Suprapubic skin (tissue), 4 donors: ENCODE measurements around the gene SEMA3D.

Experiments
- EP300 ChIP-seq: sonication (generic); formaldehyde crosslinking; IDR thresholded peaks from one replicate; pipeline ENCODE4 v1.6.1; 2017; ENCODE audit warnings: antibody characterized with exemption
- POLR2A ChIP-seq, 2 donors: fragments of 450-650 bp; IDR thresholded peaks; one replicate each; pipeline ENCODE4 v1.6.1; 2017; ENCODE audit warnings: antibody characterized with exemption in 2 of 2, mild to moderate bottlenecking in 2 of 2, moderate library complexity in 2 of 2
- POLR2AphosphoS5 ChIP-seq, 3 donors: sonication (generic); formaldehyde crosslinking; IDR thresholded peaks; one replicate each; pipeline ENCODE4 v1.6.1; 2017; ENCODE audit warnings: antibody characterized with exemption in 3 of 3
- TF ChIP-seq, protein P1 (sequence below), 2 donors: fragments of 200-600 bp in 1 of 2; fragments of 450-650 bp in 1 of 2; sonication (generic) in 1 of 2; IDR thresholded peaks; one replicate each; pipeline ENCODE4 v1.5.1; 2016 to 2019; ENCODE audit warnings: antibody characterized with exemption in 2 of 2, mild to moderate bottlenecking in 1 of 2, moderate library complexity in 1 of 2

DNA sequence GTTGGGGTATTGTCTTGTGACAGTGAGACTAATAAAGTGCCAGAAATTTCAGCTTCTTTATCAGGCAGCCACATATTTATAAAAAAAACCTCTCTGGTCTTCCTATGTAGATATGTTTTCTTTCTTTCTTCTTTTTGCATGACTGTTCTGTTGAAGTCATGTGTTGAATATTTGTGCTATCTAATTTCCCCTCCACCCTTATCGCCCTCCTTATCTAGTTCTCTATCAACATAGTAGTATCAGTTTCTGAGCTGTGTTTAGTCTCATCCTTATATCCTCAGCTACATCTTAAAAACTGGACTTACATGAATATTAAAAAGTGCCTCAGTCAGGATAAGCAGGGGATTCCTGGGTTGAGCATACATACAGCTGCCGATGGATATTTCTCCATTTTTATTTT is 53.9 kb downstream of the SEMA3D start:
- TF ChIP-seq EP300 (no peak), POLR2A (IDR thresholded peaks at IDR 0.05) (no peak), POLR2AphosphoS5 (IDR thresholded peaks at IDR 0.05) (no peak)
- TF ChIP-seq, protein P1, sequence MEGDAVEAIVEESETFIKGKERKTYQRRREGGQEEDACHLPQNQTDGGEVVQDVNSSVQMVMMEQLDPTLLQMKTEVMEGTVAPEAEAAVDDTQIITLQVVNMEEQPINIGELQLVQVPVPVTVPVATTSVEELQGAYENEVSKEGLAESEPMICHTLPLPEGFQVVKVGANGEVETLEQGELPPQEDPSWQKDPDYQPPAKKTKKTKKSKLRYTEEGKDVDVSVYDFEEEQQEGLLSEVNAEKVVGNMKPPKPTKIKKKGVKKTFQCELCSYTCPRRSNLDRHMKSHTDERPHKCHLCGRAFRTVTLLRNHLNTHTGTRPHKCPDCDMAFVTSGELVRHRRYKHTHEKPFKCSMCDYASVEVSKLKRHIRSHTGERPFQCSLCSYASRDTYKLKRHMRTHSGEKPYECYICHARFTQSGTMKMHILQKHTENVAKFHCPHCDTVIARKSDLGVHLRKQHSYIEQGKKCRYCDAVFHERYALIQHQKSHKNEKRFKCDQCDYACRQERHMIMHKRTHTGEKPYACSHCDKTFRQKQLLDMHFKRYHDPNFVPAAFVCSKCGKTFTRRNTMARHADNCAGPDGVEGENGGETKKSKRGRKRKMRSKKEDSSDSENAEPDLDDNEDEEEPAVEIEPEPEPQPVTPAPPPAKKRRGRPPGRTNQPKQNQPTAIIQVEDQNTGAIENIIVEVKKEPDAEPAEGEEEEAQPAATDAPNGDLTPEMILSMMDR (IDR thresholded peaks at IDR 0.05) = no peak
